ENCODE data around the gene CNKSR3. TPM values are rescaled to one million over a fixed set of nuclear protein-coding genes. Genes with fewer than 3 reads are reported as not detected.
A peak's percentile ranks its signal among the peaks of the same experiment; 100 is the strongest.

CNKSR3 gene
- total RNA-seq, 1 donor from 2014 or later: 9.5 TPM

- DNase-seq (peak; percentile 79), ATAC-seq (peak; percentile 89 to 92)
- no peaks in the 10 kb centered on the region for H3K27me3 ChIP-seq (ENCODE audit: low read depth)
- intact Hi-C loops (cut with DNase I): no loop called here
- TF ChIP-seq CTCF (IDR thresholded peaks at IDR 0.05): no peak
- H3K4me1 ChIP-seq: peaks cover 20% of the 10 kb centered on the region
- no peaks in the 10 kb centered on the region for H3K36me3 ChIP-seq
- H3K27ac ChIP-seq: no peak overlapping the region
- H3K9me3 ChIP-seq: no peaks in the 10 kb centered on the region
- H3K4me3 ChIP-seq: no peak overlapping the region
Measured at GRCh38 chr6:154478021-154478700, 32.3 kb downstream of the CNKSR3 start.

- Histone ChIP-seq H3K27me3 (ENCODE audit: low read depth) (no peaks in the 10 kb centered on the region), H3K4me3 (no peak overlapping the region), H3K27ac (no peak overlapping the region), H3K36me3 (no peaks in the 10 kb centered on the region), H3K4me1 (peaks cover 8% of the 10 kb centered on the region), H3K9me3 (no peaks in the 10 kb centered on the region)
- intact Hi-C loops (cut with DNase I): no loop called here
- DNase-seq (no peak), ATAC-seq (no peak)
- TF ChIP-seq CTCF (IDR thresholded peaks at IDR 0.05): no peak
Measured at GRCh38 chr6:154476494-154476893, 34.0 kb downstream of the CNKSR3 start.

GRCh38 chr6:154474648-154475428 is 35.6 kb downstream of the CNKSR3 start:
- no peak for ATAC-seq
- no peak for TF ChIP-seq CTCF (IDR thresholded peaks at IDR 0.05)
- DNase-seq: no peak
- H3K4me3 ChIP-seq: no peak overlapping the region
- H3K9me3 ChIP-seq: no peaks in the 10 kb centered on the region
- no peaks in the 10 kb centered on the region for H3K36me3 ChIP-seq
- H3K4me1 ChIP-seq: peaks cover 8% of the 10 kb centered on the region
- H3K27ac ChIP-seq: no peak overlapping the region
- intact Hi-C loops (cut with DNase I): no loop called here
- no peaks in the 10 kb centered on the region for H3K27me3 ChIP-seq (ENCODE audit: low read depth)

GRCh38 chr6:154473324-154473723 is 37.2 kb downstream of the CNKSR3 start:
- intact Hi-C loops (cut with DNase I): no loop called here

More at GRCh38 chr6:154473324-154473723, 37.2 kb downstream of the CNKSR3 start:
- H3K4me1 ChIP-seq: peaks cover 3% of the 10 kb centered on the region
- H3K36me3 ChIP-seq: no peaks in the 10 kb centered on the region
- ATAC-seq (no peak), DNase-seq (no peak)
- no peak for TF ChIP-seq CTCF (IDR thresholded peaks at IDR 0.05)
- H3K27me3 ChIP-seq (ENCODE audit: low read depth): no peaks in the 10 kb centered on the region
- no peak overlapping the region for H3K4me3 ChIP-seq
- H3K9me3 ChIP-seq: no peaks in the 10 kb centered on the region
- H3K27ac ChIP-seq: no peak overlapping the region

Measured in lower lobe of right lung (tissue), 2 donors.